HG03064 (cell line): ENCODE results near the gene AIG1.
"Not testable (repeated sequence)": the region's sequence is repeated elsewhere in the genome, so short reads cannot be mapped to it uniquely, and the experiment has no call there.

ENCODE experiments used
- ATAC-seq: cut with Tn5 transposase; IDR thresholded peaks from one replicate; pipeline ENCODE4 v1.9.1; 2021; ENCODE audit warnings: low read depth; ENCODE audit not compliant: unreplicated experiment

Gene AIG1

DNA sequence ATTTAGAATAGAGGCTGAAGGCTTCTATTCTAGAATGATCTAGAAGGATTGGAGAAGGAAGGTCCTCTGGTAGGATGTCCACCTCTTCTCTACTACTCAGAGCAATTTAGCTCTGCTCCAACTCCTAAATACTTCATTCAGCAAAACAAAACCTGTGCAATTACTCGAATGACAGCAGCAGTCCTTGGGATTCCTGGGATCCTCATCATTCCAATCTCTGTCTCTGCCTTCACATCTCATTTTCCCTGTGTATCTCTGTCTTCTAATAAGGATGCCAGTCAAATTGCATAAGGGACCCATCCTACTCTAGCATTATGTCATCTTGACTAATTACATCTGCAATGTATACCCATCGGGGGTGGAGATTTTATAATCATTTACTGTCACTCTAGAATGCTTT is 5.5 kb upstream of the AIG1 start:
- no peak for ATAC-seq

DNA sequence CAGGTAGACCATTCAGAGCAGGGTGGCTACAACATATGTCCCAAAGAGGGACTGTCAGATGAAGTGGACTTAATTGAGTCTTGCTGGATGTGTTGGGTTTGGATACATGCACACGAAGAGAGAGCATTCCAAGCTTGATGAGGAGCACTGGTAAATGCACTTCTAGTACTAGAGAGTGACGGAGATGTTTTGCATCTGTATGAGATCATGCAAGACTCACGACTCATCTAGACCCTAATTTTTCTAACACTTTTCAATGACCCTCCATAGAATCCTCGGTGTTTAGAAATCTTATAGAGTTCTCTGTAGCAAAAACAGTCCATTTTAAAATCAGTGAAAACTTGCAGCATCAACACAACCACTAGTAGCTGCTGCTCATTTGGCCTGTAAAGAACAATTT is 4.8 kb upstream of the AIG1 start:
- ATAC-seq: no peak

DNA sequence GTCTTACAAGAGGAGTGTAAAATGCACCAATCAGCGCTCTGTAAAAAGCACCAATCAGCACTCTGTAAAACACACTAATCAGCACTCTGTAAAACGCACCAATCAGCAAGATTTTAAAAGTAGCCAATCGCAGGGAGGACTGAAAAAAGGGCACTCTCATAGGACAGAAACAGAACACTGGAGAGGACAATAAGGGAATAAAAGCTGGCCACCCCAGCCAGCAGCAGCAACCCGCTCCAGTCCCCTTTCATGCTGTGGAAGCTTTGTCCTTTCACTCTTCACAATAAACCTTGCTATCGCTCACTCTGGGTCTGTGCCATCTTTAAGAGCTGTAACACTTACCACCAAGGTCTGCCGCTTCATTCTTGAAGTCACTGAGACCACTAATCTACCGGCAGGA is 1.7 kb upstream of the AIG1 start:
- ATAC-seq: no peak

DNA sequence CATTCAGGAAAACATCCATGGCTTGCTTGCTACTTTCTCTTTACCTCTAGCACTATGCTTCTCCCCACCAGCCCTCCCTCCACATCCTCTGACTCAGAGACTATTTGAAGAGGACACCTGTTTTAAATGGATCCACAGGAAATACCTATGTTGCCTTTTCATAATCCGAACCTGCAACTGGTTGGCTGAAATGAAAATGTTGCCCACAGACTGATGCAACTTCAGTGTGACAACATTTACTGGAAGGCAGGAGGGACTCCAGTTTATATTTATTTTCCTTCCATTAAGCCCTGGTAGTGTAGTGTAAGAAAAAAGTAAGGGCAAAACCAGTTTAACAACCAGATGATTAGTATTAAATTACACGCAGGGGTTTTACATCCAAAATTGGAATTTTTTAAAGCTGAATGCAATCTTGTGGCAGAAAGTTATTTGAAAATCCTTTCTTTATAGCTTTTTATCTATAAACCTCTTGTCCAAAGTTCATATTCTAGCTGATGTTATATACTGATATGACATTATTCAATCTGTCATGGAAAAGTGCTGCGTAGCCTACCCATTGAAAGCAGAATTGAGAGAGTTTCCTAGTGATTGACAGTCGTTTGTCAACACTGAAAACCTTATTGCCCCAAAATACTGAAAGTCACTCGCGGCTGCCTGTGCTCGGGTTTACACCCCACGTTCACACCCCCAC is 881 bp upstream of the AIG1 start:
- no peak for ATAC-seq

DNA sequence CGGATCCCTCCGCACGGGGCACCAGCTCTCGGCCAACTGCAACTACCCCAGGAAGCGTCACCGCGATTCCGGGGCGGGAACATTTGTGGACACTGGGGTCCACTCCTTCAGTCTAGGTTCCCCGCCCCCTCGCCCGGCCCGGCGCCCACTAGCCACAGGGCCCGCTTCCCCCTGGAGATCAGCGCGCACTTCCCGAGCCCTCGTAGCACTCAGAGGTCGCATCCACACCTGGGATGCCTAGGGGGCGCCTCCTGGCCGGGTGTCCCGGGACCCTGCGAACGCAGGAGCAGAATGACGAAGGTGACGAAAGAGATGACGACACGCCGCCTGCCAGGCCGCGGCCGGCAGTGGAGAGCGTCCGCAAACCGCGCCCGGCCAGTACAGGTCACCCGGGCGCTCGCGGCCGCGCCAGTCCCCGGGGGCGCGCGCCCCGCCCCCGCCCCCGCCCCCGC is 309 bp upstream of the AIG1 start:
- ATAC-seq: peak; percentile 70

DNA sequence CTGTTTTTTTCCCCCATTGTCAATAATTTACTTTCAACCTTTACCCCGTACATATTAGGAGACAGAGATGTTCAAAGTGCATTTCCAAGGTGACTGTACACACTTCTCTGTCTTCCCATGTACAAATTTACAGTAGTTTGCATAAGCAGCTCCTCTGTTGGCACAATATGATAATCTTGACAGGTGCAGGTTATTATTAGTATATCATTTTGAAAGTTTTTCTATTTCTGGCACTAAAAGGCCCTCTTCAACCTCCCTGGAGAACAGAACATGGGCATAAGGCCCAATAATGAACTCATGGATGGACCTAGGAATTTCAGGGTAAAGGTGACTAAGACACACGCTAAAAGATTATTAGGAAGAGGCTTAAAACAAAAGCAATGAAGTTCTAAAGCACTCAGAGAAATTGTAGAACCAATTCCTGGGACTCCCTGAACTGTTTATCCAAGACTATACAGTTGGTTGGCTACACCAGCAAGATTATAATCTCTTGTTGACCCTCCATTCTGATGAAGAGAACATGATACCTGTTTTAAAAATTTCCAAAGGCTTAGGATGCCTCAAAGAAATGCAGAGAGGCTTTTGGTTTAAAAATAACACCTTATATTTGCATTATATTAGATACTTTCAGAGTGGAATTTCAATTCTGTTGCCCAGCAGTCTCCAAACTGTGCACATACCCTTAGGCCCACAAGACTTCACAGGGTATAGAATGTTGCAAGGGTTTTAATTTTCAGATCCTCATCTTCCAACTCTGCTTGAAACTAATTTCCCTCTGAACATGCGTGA is 1.1 kb downstream of the AIG1 start:
- no peak for ATAC-seq

DNA sequence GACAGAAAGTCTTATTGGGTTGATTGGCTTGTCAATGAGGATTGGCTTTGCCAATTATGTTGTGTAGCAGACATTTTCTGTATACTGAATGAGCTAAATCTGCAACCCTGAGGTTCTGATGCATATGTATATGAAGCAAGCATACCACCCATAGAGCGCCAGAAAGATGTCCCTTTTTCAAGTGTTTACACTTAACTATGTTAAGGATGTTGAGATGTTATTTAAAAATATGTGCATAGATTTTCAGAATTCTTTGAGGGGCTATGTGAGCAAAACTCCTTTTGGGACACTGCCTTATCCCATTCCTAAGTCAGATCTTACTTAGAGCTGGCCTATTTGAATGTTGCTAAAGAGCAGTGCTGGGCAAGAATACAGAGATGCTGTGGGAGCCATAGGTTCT is 1.9 kb downstream of the AIG1 start:
- ATAC-seq: no peak

DNA sequence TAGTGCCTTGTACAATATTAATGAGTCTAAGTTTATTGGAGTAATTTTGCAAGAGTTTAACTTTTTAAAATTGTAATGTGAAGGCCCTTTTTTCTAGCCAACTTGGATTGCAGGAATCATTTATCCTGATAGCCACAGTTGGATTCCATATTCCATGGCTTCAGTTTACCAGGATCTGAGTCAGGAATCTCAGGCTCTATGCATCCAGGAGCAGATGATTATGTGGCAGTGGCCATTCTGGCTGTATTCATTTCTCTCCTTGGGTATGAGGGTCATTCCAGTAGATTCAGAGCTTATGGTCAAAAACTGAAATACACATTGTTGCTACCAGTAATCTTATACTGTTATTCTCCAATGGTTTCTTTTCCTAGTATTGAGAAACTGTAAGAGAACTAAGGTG is 2.9 kb downstream of the AIG1 start:
- no peak for ATAC-seq

DNA sequence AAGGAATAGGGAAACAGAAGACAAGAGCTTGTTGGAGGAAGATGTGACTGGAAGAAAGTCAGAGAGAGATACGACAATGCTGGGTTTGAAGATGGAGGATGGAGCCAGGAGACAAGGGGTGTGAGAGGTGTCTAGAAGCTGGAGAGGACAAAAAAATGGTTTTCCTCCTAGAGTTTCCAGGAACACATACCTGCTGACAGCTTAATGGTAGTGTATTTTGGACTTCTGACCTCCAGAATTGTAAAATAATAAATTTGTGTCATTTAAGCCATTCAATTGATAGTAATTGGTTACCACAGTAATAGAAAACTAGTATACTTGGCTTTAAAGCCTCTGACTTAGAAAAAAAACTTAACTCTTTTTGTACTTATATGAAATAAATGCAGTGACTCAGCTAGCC is 3.6 kb downstream of the AIG1 start:
- no peak for ATAC-seq

DNA sequence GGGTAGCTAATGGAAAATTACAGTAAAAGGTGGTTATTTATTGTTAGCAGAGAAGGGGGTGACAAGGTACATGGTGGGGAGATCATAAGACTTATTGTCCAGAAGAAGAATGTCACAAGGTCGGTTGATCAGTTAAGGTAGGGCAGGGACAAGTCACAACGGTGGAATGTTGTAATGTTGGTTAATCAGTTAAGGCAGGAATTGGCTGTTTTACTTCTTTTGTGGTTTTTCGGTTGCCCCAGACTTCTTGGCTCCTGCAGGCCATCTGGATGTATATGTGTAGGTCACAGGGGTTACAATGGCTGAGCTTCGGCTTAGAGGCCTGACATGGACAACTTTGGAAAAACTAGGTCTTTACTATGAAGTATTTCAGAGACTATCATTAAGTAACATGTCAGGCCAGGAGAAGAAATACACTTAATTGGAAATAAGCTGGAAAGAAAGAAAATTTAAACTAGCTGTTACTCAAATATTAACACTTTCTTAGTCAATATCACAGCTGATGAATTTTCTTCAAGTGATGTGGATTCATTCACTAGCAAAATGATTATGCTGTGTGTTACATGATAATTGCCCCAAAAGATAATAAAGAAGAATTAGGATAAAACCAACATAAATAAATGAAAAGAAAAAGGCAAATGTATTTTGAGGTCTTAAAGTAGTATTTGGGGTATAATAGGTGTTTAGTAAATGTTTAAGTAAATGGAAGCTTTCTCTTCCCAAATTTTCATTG is 4.4 kb downstream of the AIG1 start:
- ATAC-seq: no peak

DNA sequence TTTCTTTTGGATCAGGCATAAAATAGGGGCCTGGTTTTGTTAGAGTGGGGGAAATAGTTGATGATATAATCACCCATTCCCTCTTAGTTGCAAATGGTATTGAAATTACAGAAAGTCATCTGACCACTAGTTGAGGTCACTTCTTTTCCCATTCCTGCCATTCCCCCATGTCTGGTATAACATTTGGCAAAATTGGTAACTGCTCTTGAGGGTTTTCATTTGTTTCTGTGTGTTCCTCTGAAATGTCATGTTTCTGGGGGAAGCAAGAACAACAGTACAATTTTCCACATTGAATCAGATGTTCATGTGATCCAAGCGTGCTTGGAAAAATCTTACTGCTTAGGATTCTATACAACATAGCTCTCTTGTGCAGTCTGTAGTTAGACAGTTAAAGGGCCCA is 7.3 kb downstream of the AIG1 start:
- ATAC-seq: no peak

DNA sequence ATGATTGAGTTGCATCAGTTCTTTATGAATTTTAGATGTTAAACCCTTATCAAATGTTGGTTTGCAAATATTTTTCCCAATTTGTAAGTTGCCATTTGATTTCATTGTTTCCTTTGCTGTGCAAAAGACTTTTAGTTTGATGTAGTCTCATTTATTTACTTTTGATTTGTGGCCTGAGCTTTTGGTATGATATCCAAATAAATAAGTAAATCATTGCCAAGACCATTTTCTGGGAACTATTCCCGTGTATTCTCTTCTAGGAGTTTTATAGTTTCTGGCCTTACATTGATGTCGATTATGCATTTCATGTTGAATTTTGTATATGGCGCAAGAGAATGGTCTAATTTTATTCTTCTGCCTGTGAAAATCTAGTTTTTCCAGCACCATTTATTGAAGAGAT is 13.4 kb downstream of the AIG1 start:
- no peak for ATAC-seq

DNA sequence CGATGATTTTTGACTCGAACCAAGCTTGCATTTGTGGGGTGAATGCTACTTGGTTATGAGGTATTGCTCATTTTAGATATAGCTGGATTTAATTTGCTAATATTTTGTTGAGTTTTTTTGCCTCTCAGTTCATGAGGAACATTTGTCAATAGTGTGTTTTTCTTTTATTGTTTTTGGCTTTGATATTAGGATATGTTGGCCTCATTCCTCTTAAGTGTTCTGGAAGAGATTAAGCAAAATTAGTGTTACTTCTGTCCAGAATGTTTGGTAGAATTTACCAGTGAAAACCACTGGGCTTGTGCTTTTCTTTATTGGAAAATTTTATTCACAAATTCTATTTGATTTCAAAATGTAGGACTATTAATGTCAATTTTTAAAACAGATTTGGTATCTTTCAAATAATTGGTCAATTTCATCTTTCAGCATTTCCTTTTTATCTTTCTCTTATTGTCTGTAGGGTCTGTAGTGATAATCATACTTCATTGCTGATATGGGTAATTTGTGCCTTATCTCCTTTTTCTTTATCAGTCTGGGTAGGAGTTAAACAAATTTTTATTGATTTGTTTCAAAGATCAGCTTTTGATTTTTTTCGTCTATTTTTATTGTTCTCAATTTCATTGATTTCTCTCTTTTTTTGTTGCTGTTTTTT is 14.1 kb downstream of the AIG1 start:
- no peak for ATAC-seq

DNA sequence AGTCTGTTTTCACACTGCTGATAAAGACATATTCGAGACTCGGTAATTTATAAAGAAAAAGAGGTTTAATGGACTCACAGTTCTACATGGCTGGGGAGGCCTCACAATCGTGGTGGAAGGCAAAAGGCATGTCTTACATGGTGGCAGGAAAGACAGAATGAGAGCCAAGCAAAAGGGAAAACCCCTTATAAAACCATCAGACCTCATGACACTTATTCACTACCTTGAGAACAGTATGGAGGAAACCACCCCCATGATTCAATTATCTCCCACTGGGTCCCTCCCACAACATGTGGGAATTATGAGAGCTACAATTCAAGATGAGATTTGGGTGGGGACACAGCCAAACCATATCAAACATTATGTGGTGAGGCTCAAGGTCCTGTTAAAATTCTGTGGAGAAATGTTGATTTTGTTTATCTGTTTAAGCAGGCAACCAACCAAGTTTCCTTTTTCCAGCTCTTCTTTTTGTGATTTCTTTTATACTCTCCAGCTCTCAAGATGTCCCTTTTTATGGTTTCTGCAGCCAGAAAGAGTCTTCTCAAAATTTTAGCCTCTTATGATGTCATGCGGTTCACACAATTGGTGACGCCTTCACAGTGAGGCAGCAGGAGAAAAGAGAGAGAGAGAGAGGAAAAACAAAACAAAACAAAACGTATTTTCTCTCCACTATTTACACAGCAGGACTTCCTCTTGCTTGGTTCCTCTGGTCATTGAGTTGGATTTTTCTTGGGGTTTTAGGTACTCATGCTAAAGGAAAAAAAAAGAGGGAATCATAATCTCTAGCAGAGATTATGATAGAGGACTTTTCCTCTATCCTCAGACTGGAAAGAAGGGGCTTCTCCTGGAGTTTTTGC is 18.0 kb downstream of the AIG1 start:
- ATAC-seq: no peak

DNA sequence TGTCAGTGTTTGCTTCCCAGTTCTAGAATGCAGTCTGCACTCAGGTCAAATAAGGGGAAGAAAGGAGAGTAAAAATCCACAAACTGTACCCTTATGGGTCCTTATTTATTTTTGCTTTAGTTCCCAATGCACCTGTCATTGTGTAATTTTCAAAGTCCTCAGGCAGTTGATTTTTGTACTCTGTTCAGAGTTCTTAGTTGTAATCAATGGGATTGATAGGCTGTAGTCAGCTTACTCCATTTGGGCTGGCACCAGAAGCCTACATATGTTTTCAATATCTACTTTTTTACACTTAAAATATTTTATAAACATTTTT is 18.6 kb downstream of the AIG1 start:
- ATAC-seq: no peak

DNA sequence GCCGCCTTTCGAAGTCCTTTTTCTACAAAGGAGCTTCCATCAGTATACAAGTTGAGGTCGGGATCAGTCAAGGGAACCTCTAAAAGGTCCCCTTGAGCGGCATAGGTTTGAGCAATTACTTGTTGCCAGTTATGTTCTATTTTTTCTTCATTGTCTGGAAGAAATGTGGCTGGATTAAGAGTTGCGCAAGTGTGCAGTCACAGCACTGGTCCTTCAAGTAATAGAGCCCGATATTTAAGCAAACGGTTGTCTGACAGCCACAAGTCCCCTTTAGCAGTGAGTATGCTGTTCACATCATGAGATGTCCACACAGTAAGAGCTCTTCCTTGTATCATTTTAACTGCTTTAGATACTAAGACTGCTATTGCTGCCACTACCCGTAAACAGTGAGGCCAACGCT is 21.6 kb downstream of the AIG1 start:
- not testable (repeated sequence) for ATAC-seq

DNA sequence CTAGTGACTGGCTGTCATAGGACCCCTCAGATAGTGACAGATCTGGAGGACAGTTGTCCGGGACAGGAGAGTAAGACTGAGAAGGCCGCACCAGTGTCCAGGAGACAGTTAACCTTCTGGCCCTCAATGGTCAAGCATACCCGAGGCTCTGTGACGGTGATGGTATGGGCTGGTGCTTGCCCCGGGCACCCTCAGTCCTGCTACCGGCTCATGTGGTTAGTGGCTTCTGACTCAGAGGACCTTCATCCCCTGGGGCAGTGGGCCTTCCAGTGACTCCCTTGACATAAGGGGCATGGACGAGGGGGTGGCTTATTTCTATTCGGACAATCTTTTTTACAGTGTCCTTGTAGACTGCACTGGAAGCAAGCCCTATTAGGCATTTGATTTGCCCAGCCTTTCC is 23.3 kb downstream of the AIG1 start:
- not testable (repeated sequence) for ATAC-seq

DNA sequence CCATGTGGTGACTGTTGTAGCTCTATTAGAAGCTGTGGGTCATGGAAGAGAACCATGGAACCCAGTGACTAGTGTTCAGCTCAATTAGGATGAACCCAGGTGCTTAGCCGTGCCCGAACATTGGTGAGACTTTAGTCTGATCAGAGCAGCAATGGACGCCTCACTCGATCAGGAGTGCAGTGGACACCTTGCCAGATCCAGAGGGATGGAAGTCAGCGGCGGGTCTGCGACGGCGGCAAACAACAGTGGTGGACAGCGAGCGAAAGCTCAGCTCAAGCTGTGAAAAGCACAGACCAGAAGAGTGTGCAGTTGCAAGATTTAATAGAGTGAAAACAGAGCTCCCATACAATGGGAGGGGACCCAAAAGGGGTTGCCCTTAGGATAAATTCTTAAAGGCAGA is 26.6 kb downstream of the AIG1 start:
- not testable (repeated sequence) for ATAC-seq

DNA sequence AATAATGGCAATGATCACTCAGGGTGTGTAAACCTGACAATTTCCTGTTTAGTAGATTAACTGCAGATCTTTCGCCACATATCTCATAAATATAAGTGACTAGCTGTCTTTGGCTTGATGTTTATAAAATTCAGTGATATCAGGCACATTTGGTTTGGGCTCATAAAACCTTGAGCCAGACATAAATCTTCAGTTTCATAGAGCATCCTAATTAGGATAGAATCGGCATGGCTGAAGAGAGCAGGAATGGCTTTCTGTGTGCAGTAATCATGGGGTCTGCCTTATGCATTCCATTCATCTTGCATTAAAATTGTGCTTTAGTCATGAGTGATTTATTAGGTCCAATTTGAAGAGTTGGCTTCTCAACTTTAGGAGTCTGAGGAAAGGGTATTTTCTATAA is 27.2 kb downstream of the AIG1 start:
- ATAC-seq: no peak

DNA sequence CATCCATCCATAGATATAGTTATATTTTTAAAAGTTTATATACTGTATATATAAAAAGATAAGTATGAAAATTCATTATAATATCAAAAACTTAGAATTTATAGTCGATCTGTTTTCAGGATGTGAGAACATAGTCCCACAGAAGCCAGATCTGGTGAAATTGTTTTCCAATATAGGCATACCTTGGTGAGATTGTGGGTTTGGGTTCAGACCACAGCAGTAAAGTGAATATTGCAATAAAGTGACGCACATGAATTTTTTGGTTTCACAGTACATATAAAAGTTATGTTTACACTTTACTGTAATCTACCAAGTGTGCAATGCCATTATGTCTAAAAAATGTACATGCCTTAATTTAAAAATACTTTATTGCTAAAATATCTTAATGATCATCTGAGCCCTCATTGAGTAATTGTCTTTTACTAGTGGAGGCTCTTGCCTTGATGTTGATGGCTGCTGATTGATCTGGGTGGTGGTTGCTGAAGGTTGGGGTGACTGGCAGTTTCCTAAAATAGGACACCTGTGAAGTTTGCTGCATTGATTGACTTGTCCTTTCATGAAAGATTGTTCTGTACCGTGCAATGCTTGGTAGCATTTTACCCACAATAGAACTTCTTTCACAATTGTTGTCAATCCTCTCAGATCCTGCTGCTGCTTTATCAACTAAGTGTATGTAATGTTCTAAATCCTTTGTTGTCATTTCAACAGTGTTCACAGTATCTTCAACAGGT is 29.8 kb downstream of the AIG1 start:
- ATAC-seq: no peak
